Lower leg skin (tissue), 3 donors: ENCODE data around the gene GPR18.

Experiments used
- POLR2A ChIP-seq, 2 donors: fragments of 450-650 bp; IDR thresholded peaks; one replicate each; pipeline ENCODE4 v1.6.1; 2016 to 2017; ENCODE audit warnings: antibody characterized with exemption in 2 of 2, mild to moderate bottlenecking in 1 of 2, moderate library complexity in 1 of 2
- TF ChIP-seq, protein P1 (sequence below), 3 donors: fragments of 450-650 bp; IDR thresholded peaks; one replicate each; pipeline ENCODE4 v1.5.1; 2016; ENCODE audit warnings: antibody characterized with exemption in 3 of 3, mild to moderate bottlenecking in 3 of 3, moderate library complexity in 2 of 3

DNA sequence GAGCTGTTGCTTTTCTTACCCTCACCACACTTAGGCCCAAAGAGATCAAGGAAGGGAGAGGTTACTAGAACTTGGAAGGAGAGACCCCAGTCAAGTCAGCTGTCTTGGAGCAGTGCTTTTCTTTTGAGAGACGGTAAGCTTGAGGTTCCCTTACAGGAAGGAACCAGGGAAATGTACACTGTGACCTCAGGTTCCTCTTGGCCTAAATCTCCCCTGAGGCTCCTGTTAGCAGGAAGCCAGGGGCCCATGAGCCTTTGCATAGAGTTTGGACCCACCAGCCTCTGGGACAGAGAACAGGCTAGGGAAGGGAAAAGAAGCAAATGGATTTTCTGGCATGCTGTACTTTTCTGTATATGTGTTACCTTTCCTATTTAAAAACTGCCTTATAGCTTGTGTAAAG, 5.9 kb upstream of the GPR18 start:
- TF ChIP-seq POLR2A (IDR thresholded peaks at IDR 0.05) = no peak
- TF ChIP-seq, protein P1, sequence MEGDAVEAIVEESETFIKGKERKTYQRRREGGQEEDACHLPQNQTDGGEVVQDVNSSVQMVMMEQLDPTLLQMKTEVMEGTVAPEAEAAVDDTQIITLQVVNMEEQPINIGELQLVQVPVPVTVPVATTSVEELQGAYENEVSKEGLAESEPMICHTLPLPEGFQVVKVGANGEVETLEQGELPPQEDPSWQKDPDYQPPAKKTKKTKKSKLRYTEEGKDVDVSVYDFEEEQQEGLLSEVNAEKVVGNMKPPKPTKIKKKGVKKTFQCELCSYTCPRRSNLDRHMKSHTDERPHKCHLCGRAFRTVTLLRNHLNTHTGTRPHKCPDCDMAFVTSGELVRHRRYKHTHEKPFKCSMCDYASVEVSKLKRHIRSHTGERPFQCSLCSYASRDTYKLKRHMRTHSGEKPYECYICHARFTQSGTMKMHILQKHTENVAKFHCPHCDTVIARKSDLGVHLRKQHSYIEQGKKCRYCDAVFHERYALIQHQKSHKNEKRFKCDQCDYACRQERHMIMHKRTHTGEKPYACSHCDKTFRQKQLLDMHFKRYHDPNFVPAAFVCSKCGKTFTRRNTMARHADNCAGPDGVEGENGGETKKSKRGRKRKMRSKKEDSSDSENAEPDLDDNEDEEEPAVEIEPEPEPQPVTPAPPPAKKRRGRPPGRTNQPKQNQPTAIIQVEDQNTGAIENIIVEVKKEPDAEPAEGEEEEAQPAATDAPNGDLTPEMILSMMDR (IDR thresholded peaks at IDR 0.05) = no peak
